Caco-2 (cell line): ENCODE measurements around the gene ACHE. TPM values are rescaled to one million over a fixed set of nuclear protein-coding genes. Genes with fewer than 3 reads are reported as not detected.
A peak's percentile ranks its signal among the peaks of the same experiment; 100 is the strongest.

ENCODE experiments used
- BruUV-seq: library from RNA; stranded (reverse); fragments of 400-500 nt; replicated peaks from 2 replicates; lab custom pipeline; 2021; lab: Mats Ljungman, UMichigan
- CTCF ChIA-PET: fragments of 300-600 bp; sonication (Branson Sonifier 250); formaldehyde crosslinking; loops from one replicate; lab custom pipeline; 2022; ENCODE audit warnings: antibody characterized with exemption; lab: Charles Lee
- POLR2A ChIA-PET: fragments of 300-600 bp; sonication (Branson Sonifier 250); formaldehyde crosslinking; loops from one replicate; lab custom pipeline; 2022; ENCODE audit warnings: antibody characterized with exemption; lab: Charles Lee
- DNase-seq, 2 experiments: peaks; one replicate each; pipeline versions ENCODE4 v3.0.0 to v3.0.0-alpha.2; 2020 to 2022
- H3K27me3 ChIP-seq: replicated peaks from 2 replicates; pipeline ENCODE4 v1.6.0; 2011; ENCODE audit warnings: low read length; ENCODE audit not compliant: control insufficient read depth, insufficient read depth
- H3K36me3 ChIP-seq: 2 replicates; pipeline ENCODE4 v1.5.1; 2011; ENCODE audit warnings: low read length; ENCODE audit not compliant: control insufficient read depth, insufficient read depth
- H3K4me1 ChIP-seq: fragments of 250-450 bp; sonication (Bioruptor Pico); 2 replicates; pipeline ENCODE4 v1.5.1; 2020; ENCODE audit warnings: mild to moderate bottlenecking
- H3K4me3 ChIP-seq: 2 replicates; pipeline ENCODE4 v1.5.1; 2011; ENCODE audit warnings: low read depth, mild to moderate bottlenecking, control low read depth, low read length
- H3K9me3 ChIP-seq: fragments of 250-450 bp; sonication (Bioruptor Pico); 2 replicates; pipeline ENCODE4 v1.5.1; 2020; ENCODE audit warnings: mild to moderate bottlenecking, moderate library complexity
- H3K27ac Mint-ChIP-seq: one replicate; pipeline ENCODE4 v1.8.0; 2022; ENCODE audit warnings: mixed read lengths; ENCODE audit not compliant: unreplicated experiment
- H3K27me3 Mint-ChIP-seq: one replicate; pipeline ENCODE4 v1.8.0; 2022; ENCODE audit warnings: mixed read lengths; ENCODE audit not compliant: insufficient read depth, unreplicated experiment
- H3K36me3 Mint-ChIP-seq: one replicate; pipeline ENCODE4 v1.8.0; 2022; ENCODE audit warnings: mild to moderate bottlenecking, mixed read lengths; ENCODE audit not compliant: insufficient read depth, unreplicated experiment
- H3K4me1 Mint-ChIP-seq: one replicate; pipeline ENCODE4 v1.8.0; 2022; ENCODE audit warnings: low read depth, mixed read lengths; ENCODE audit not compliant: unreplicated experiment
- H3K4me3 Mint-ChIP-seq: one replicate; pipeline ENCODE4 v1.8.0; 2022; ENCODE audit warnings: mild to moderate bottlenecking, moderate library complexity, mixed read lengths; ENCODE audit not compliant: unreplicated experiment
- H3K9me3 Mint-ChIP-seq: one replicate; pipeline ENCODE4 v1.8.0; 2022; ENCODE audit warnings: mixed read lengths; ENCODE audit not compliant: unreplicated experiment
- CTCF ChIP-seq, 2 experiments: fragments of 200-600 bp in 1 of 2; IDR thresholded peaks; 1 replicate in 1 of 2; 2 replicates in 1 of 2; pipeline versions ENCODE4 v1.5.1 to v1.8.0; 2011 to 2022; ENCODE audit warnings: antibody characterized with exemption in 1 of 2, control low read depth in 1 of 2, inconsistent platforms in 1 of 2, low read depth in 1 of 2, low read length in 1 of 2, mild to moderate bottlenecking in 1 of 2, moderate library complexity in 1 of 2; ENCODE audit not compliant: insufficient read depth in 1 of 2, severe bottlenecking in 1 of 2, unreplicated experiment in 1 of 2
- intact Hi-C: fragments of 100-400 bp; cut with micrococcal nuclease; formaldehyde crosslinking; loops from one replicate; pipeline ENCODE4 v1.10.0; 2022; ENCODE audit not compliant: unreplicated experiment
- total RNA-seq: library from RNA; stranded (reverse); gene quantifications from 2 replicates; pipeline ENCODE4 v1.2.3, GENCODE V29; 2022

Gene ACHE
- total RNA-seq, 1 experiment from 2014 or later = 19.0 TPM

- CTCF ChIA-PET = no interaction called here
- H3K27me3 ChIP-seq = no peaks in the 10 kb centered on the region
- H3K4me3 Mint-ChIP-seq = no peak overlapping the region
- H3K27me3 Mint-ChIP-seq = no peaks in the 10 kb centered on the region
- H3K36me3 ChIP-seq = peaks cover 6% of the 10 kb centered on the region
- H3K36me3 Mint-ChIP-seq = peaks cover 91% of the 10 kb centered on the region
- H3K9me3 ChIP-seq = no peaks in the 10 kb centered on the region
- peaks cover 20% of the 10 kb centered on the region for H3K4me1 ChIP-seq
- intact Hi-C loops = no loop called here
- no peak overlapping the region for H3K4me3 ChIP-seq
- no peaks in the 10 kb centered on the region for H3K9me3 Mint-ChIP-seq
- no TSS peak for BruUV-seq
- H3K4me1 Mint-ChIP-seq = peaks cover 56% of the 10 kb centered on the region
- peak overlapping the region; percentile 31 for H3K27ac Mint-ChIP-seq
- no peak for DNase-seq
- POLR2A ChIA-PET = interaction anchor here (0.5 to 1.6 kb wide), 2 partner anchors 11 to 747 kb away, joined by 3 to 18 read pairs; partner anchors contain the start of gene SRRT
- TF ChIP-seq CTCF (IDR thresholded peaks at IDR 0.05; ENCODE audit: insufficient read depth in 1 of 2, low read depth in 1 of 2, low read length in 1 of 2, severe bottlenecking in 1 of 2, unreplicated experiment in 1 of 2) = no peak
Observed at GRCh38 chr7:100886142-100886935, 9.3 kb downstream of the ACHE start.

GRCh38 chr7:100885440-100886141, 10.1 kb downstream of the ACHE start:
- H3K36me3 Mint-ChIP-seq = peaks cover 99% of the 10 kb centered on the region
- TF ChIP-seq CTCF (IDR thresholded peaks at IDR 0.05; ENCODE audit: insufficient read depth in 1 of 2, low read depth in 1 of 2, low read length in 1 of 2, severe bottlenecking in 1 of 2, unreplicated experiment in 1 of 2) = no peak
- H3K4me1 ChIP-seq = peaks cover 12% of the 10 kb centered on the region
- peaks cover 48% of the 10 kb centered on the region for H3K4me1 Mint-ChIP-seq
- no peaks in the 10 kb centered on the region for H3K27me3 ChIP-seq
- H3K27ac Mint-ChIP-seq = peak overlapping the region; percentile 31
- H3K4me3 Mint-ChIP-seq = no peak overlapping the region
- ChIA-PET CTCF (no interaction called here), POLR2A (no interaction called here)
- DNase-seq = no peak
- H3K36me3 ChIP-seq = peaks cover 6% of the 10 kb centered on the region
- BruUV-seq = no TSS peak
- intact Hi-C loops = no loop called here
- H3K27me3 Mint-ChIP-seq = no peaks in the 10 kb centered on the region
- H3K9me3 ChIP-seq = no peaks in the 10 kb centered on the region
- no peaks in the 10 kb centered on the region for H3K9me3 Mint-ChIP-seq
- no peak overlapping the region for H3K4me3 ChIP-seq

GRCh38 chr7:100884736-100885439, 10.8 kb downstream of the ACHE start:
- Histone ChIP-seq H3K27me3 (no peaks in the 10 kb centered on the region), H3K36me3 (peaks cover 6% of the 10 kb centered on the region), H3K4me3 (no peak overlapping the region), H3K9me3 (no peaks in the 10 kb centered on the region), H3K4me1 (peaks cover 12% of the 10 kb centered on the region; the same call in 1 of the 2 replicates)
- no peak for DNase-seq
- no peak for TF ChIP-seq CTCF (IDR thresholded peaks at IDR 0.05; ENCODE audit: insufficient read depth in 1 of 2, low read depth in 1 of 2, low read length in 1 of 2, severe bottlenecking in 1 of 2, unreplicated experiment in 1 of 2)
- intact Hi-C loops = no loop called here
- peaks cover 99% of the 10 kb centered on the region for H3K36me3 Mint-ChIP-seq
- H3K4me3 Mint-ChIP-seq = no peak overlapping the region
- TSS peak; percentile 22 for BruUV-seq
- ChIA-PET CTCF (no interaction called here), POLR2A (no interaction called here)
- H3K27ac Mint-ChIP-seq = peak overlapping the region; percentile 9
- H3K27me3 Mint-ChIP-seq = no peaks in the 10 kb centered on the region
- peaks cover 45% of the 10 kb centered on the region for H3K4me1 Mint-ChIP-seq
- H3K9me3 Mint-ChIP-seq = no peaks in the 10 kb centered on the region
